ENCODE measurements around the gene BCKDK.

DNA sequence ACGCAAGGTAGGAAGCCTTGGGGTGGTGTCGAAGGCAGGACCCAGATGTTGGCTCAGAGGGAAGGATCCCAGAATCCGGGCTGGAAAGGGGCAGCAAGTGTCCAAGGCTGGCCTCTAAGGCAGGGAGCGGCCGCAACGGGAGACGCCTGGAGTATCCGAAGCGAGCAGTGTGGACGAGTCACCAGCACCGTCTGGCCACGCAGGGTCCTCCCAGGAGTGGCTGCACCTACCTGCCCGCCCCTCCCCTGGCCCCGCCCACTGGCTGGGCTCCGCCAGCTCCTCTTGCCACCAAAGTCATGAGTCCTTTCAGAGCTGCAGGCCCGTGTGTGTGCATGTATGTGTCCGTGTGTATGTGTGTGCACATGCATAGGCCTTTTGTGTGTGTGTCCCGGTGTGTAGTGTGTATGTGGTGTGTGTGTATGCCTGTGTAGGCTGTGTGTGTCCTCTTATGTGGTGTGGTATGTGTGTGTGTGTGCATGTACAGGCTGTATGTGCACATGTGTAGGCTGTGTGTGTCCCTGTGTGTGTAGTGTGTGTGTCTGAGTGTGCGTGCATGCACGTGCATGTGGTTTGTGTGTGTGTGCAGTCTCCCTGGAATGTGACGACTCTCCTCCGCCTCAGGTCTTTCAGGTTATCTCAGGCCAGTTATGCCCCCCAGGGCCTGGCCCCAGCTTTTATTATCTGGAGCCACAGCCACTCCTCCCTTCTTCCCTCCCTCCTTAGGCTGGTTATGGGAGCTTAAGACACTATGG lies 27.5 kb downstream of the BCKDK start, which contains the start of gene PRSS8:
- no peak for TF ChIP-seq ZNF384 (IDR thresholded peaks at IDR 0.05)
- TF ChIP-seq FOXA1 (IDR thresholded peaks at IDR 0.05): no peak
- no peak for TF ChIP-seq ARNT (IDR thresholded peaks at IDR 0.05)
- no peak for TF ChIP-seq CTBP1 (IDR thresholded peaks at IDR 0.05; ENCODE audit: borderline replicate concordance)
- TF ChIP-seq L3MBTL2 (conservative IDR thresholded peaks at IDR 0.05): no peak
- TF ChIP-seq FOXK2 (IDR thresholded peaks at IDR 0.05): no peak
- no peak for TF ChIP-seq LEF1 (IDR thresholded peaks at IDR 0.05; ENCODE audit: borderline replicate concordance)
- no peak for TF ChIP-seq SUZ12 (IDR thresholded peaks at IDR 0.05)
- no peak for TF ChIP-seq SP1 (IDR thresholded peaks at IDR 0.05)
- 0 out of 2 replicates have a peak, but pooled peaks have one; percentile 31 for TF ChIP-seq TARDBP (IDR thresholded peaks at IDR 0.05)

All from HEK293T (cell line).